ENCODE measurements around the gene VAC14.

VAC14 gene

DNA sequence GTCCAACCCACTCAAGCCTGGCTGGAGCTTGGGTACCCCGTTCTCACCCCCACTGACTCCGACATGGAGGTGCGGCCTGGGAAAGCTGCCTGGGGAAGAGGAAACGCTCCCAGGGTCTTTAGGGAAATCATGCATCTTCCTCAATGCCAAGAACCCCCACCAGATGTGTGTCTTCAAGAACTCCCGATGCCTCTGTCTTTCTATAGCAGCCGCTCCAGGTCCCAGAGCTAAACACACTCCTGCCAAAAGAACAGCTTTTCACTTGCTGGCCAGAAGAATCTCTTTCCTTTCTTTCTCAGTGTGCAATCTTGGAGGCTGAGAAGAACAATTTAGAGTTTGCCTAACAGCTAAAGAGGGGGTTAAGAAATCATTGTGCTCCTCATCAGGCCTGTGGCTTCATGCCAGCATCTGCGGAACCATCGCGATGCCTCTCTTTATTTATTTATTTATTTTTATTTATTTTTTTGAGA is 74.0 kb downstream of the VAC14 start:
- H3K4me2 ChIP-seq (ENCODE audit: low read length): no peak overlapping the region
- no peaks in the 10 kb centered on the region for H3K9me3 ChIP-seq (replicated peaks; ENCODE audit: low read length)
- no peak overlapping the region for H3K4me3 ChIP-seq (ENCODE audit: low read length)
- peaks cover 27% of the 10 kb centered on the region for H3K4me1 ChIP-seq (ENCODE audit: control insufficient read depth, insufficient read depth, low read length)
- no peak overlapping the region for H3K9ac ChIP-seq (ENCODE audit: low read depth, low read length)
- H3K36me3 ChIP-seq (ENCODE audit: insufficient read depth, low read length): peaks cover 28% of the 10 kb centered on the region
- no peaks in the 10 kb centered on the region for H3K27me3 ChIP-seq (ENCODE audit: control insufficient read depth, insufficient read depth, low read length)

DNA sequence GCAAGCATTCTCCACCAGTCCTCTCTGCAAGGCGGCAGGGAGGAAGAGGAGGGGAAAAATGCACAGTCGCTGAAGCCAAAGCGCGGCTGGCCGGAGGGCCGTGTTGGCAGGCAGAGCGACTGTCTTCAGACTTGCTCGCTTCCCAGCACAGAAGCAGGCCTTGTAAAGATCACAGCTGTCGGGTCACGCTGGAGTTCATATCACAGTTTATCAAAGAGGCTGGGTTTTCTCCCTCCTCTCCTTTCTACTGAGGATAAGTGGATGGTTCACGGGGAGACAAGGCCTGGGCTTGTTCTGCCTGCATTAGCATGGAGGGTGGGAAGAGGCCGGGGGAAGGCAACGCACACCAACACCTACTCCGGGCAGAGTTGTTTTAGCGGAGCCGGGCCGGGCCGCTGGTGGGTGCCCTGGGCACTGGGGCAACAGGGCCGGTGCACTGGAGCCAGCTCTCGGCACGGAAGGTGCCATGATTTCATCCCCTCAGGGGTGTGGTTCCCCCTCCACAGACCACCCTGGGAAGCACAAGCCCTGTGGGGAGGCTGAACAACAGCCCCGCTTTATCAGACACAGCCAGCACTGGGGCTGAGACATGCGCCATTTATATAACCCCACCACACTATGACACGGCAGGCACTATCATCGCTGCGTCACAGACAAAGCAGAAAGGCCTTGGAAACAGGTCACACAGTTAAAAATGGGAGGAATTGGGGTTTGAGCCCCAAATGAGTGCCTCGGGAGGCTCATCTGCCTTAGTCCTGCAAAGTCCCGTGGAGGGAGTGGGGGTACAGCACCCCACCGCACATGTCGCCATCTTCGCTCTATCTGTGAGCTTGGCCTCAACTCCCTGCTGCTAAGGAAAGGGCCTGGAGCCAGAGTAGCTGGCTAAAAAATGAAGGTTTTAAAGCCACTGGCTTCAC is 74.8 kb downstream of the VAC14 start:
- Histone ChIP-seq H3K9ac (ENCODE audit: low read depth, low read length) (peak overlapping the region; percentile 28), H3K4me3 (ENCODE audit: low read length) (no peak overlapping the region), H3K36me3 (ENCODE audit: insufficient read depth, low read length) (peaks cover 25% of the 10 kb centered on the region), H3K4me1 (ENCODE audit: control insufficient read depth, insufficient read depth, low read length) (peaks cover 21% of the 10 kb centered on the region), H3K27me3 (ENCODE audit: control insufficient read depth, insufficient read depth, low read length) (no peaks in the 10 kb centered on the region), H3K9me3 (replicated peaks; ENCODE audit: low read length) (no peaks in the 10 kb centered on the region), H3K4me2 (ENCODE audit: low read length) (no peak overlapping the region)

DNA sequence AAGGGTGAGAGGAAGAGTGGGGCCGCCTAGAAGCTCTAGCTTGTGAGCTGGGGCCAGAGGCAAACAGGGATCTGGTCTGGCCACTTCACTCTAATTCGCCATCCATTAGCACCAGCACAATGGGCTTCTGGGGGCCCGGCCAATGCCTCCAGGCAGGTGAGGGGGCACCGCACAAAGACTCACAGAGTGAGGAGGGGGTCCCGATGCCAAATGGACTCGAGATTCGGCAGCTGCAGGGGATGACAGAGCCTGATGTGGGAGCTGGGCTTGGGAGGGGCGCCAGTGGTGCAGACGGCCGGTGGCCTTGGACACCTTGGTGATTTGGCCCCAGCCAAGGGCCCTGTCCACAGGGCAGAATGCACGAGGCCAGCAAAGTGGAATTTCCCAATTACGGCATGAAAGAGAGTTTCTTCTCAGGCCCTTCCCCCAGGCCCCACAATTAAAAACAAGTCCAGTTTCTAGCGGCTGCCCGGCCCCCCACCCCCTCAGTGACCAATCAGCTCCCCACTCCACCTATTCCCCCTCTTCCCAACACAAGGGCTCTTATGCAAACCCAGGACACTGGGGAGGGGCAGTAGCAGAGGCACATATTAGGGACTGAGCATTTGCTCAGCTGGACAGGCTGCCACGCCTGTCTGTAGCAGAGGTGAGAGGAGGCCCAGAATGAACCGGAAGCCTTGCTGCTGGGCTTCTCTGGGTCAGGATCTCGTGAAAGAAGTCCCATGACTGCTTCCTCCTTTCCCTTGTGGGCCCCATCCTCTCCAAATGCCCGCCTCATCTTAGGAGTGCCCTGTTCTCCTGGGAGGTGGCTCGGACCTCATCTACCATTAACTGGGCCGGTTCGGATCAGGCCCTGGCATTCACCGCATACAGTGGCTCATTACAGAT is 75.7 kb downstream of the VAC14 start:
- Histone ChIP-seq H3K9me3 (replicated peaks; ENCODE audit: low read length) (no peaks in the 10 kb centered on the region), H3K4me1 (ENCODE audit: control insufficient read depth, insufficient read depth, low read length) (peaks cover 14% of the 10 kb centered on the region), H3K4me3 (ENCODE audit: low read length) (no peak overlapping the region), H3K36me3 (ENCODE audit: insufficient read depth, low read length) (peaks cover 25% of the 10 kb centered on the region), H3K4me2 (ENCODE audit: low read length) (no peak overlapping the region), H3K9ac (ENCODE audit: low read depth, low read length) (peak overlapping the region; percentile 28), H3K27me3 (ENCODE audit: control insufficient read depth, insufficient read depth, low read length) (no peaks in the 10 kb centered on the region)

DNA sequence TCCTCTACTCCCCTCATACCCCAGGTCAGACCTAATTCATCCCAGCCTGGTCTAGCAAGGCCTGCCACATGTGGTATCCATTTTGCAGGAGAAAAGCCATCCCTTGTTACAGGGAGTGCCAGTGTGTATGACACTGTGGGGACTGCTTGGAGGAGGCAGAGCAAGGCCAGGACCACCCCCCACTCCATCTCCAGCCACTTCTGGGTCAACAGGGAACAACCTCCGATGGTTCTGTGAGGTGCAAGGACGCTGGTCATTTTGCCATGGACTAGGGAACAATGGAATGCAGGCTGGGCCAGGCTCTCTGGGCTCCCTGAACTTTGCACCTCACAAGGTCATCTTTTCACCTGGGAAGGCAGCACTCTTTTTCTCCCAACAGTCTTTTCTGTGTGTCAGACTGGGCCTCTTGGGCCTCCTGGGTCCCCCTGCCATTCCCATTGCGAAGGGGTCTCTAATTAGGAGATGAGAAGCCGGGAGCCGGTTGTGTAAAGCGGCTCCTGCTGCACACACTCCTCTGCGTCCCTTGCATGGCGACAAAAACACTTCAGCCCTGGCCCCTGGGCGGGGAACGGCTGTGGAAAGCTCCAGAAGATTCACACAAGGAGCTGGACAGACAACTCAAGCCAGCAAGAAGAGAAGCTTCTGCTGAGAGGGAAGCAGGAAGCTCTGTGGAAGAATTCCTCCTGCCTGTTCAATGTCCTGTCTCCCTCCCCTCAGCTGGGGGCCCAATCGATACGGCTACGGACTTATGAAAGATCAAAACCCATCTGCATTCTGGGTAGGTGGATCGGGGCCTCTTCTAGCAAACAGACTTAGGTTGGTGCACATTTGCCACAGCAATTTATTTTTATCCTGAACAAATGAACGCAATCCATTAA is 76.6 kb downstream of the VAC14 start:
- Histone ChIP-seq H3K4me1 (ENCODE audit: control insufficient read depth, insufficient read depth, low read length) (peaks cover 9% of the 10 kb centered on the region), H3K9ac (ENCODE audit: low read depth, low read length) (no peak overlapping the region), H3K9me3 (replicated peaks; ENCODE audit: low read length) (no peaks in the 10 kb centered on the region), H3K4me2 (ENCODE audit: low read length) (no peak overlapping the region), H3K36me3 (ENCODE audit: insufficient read depth, low read length) (peaks cover 34% of the 10 kb centered on the region), H3K4me3 (ENCODE audit: low read length) (no peak overlapping the region), H3K27me3 (ENCODE audit: control insufficient read depth, insufficient read depth, low read length) (no peaks in the 10 kb centered on the region)

DNA sequence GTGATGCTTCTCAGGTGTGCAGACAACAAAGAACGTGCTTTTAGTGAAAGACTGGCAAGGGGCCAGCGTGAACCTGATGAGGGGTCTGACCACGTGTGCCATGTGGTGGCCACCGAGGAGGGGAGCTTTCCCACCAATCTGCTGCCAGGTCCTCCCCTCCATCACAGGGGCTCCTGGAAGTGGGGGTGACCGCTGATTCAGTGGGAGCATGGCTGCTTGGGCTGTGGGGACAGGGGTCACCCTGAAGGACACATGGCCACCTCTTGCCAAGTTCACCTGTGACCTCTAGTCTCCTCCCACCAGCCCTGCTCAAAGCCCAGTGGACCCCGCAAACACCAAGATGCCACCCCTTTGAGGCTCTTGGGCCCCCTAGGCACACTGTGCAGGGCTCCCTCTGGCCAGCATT is 77.2 kb downstream of the VAC14 start:
- no peaks in the 10 kb centered on the region for H3K27me3 ChIP-seq (ENCODE audit: control insufficient read depth, insufficient read depth, low read length)
- peaks cover 9% of the 10 kb centered on the region for H3K4me1 ChIP-seq (ENCODE audit: control insufficient read depth, insufficient read depth, low read length)
- H3K4me2 ChIP-seq (ENCODE audit: low read length): no peak overlapping the region
- H3K9ac ChIP-seq (ENCODE audit: low read depth, low read length): no peak overlapping the region
- no peaks in the 10 kb centered on the region for H3K9me3 ChIP-seq (replicated peaks; ENCODE audit: low read length)
- peaks cover 36% of the 10 kb centered on the region for H3K36me3 ChIP-seq (ENCODE audit: insufficient read depth, low read length)
- no peak overlapping the region for H3K4me3 ChIP-seq (ENCODE audit: low read length)

DNA sequence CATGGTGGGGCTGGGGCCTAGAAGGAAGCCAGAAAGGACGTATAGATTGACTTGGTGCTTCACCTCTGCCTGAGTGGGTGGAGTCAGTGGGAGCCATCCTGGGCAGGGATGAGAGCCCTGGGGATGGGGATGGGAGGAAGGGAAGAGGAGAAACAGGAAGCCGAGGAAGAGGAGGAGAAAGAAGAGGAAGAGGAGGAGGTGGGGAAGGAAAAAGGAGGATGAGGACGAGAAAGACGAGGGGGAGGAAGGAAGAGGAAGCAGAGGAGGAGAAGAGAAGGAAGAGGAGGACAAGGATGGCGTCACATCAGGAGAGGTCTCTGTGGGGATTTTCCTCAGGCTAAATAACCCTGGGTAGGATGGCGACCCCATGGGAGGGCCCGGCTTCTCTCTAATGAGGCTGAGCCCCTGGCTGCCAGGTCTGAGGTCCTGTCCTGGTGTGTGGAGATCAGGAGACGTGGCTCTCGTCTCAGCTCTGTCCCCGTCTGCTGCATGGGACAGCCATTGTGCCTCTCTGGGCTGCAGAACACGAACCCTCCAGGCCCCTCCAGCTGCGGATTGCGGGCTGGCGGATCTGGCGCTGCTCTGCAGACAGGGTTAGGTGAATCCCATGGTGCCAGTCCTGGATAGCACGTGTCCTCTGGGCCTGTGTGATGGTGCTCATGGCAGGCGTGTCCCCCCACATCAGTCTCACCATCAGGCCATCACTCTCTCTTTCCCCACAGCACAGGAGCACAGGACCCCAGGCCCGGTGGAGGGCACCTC is 79.6 kb downstream of the VAC14 start:
- H3K4me3 ChIP-seq (ENCODE audit: low read length): no peak overlapping the region
- no peaks in the 10 kb centered on the region for H3K27me3 ChIP-seq (ENCODE audit: control insufficient read depth, insufficient read depth, low read length)
- H3K36me3 ChIP-seq (ENCODE audit: insufficient read depth, low read length): peaks cover 20% of the 10 kb centered on the region
- no peaks in the 10 kb centered on the region for H3K9me3 ChIP-seq (replicated peaks; ENCODE audit: low read length)
- H3K9ac ChIP-seq (ENCODE audit: low read depth, low read length): no peak overlapping the region
- H3K4me2 ChIP-seq (ENCODE audit: low read length): no peak overlapping the region
- peaks cover 17% of the 10 kb centered on the region for H3K4me1 ChIP-seq (ENCODE audit: control insufficient read depth, insufficient read depth, low read length)

DNA sequence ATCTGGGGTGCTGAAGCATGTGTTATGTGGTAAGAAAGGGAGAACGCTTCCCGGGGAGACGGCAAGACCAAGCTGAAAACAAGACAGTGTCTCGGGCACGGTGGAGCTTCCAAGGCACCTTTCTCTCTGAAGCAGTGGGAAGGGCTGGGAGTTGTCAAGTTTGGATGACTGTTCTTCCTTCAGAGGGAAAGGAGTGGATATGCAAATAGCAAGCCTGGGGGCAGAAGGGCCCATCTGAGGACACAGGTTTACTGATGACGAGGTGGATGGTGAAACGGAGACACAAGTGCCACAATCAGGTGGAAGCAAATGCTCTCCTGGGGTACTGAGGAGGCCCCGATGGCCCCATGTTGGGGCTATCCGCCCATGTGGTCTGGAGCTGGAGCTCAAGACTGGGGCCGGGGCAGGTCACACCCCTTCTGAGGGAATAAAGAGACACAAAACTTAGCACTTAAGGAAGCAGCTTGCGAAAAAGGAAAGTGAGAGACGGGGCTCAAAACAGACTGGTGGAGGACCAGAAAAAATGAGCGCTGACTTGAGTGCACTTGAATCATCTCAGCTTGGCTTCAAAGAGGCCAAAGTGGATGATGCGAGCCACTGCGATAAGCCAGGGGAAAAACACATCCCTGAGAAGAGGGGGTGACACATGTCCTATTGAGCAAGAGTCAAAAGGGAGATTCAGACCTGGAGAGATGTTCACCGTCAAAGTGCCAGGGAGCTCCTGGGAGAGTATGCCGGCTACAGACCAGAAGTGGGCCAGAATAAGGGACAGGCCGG is 80.3 kb downstream of the VAC14 start:
- Histone ChIP-seq H3K4me2 (ENCODE audit: low read length) (no peak overlapping the region), H3K4me3 (ENCODE audit: low read length) (no peak overlapping the region), H3K36me3 (ENCODE audit: insufficient read depth, low read length) (peaks cover 20% of the 10 kb centered on the region), H3K9ac (ENCODE audit: low read depth, low read length) (no peak overlapping the region), H3K9me3 (replicated peaks; ENCODE audit: low read length) (no peaks in the 10 kb centered on the region), H3K27me3 (ENCODE audit: control insufficient read depth, insufficient read depth, low read length) (no peaks in the 10 kb centered on the region), H3K4me1 (ENCODE audit: control insufficient read depth, insufficient read depth, low read length) (peaks cover 18% of the 10 kb centered on the region)

DNA sequence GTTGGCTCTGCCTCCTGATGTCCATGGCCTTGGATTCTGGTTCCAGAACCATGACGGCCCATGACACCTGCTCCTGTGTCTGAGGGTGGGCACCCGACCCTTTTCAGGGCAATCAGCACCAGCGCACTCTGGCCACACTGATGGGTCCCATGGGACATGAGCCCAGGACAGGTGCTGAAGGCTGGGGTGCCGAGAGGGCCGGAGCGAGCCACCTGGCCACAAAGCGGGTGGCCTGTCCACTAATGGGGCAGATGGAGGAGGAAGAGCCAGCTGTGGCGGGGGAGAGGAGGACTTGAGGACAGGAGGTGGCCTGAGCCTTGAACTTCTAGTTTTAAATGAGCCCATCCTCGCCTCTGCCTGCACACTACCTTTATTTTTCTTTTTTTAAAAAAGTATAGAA is 83.9 kb downstream of the VAC14 start:
- Histone ChIP-seq H3K27me3 (ENCODE audit: control insufficient read depth, insufficient read depth, low read length) (no peaks in the 10 kb centered on the region), H3K36me3 (ENCODE audit: insufficient read depth, low read length) (peaks cover 13% of the 10 kb centered on the region), H3K4me1 (ENCODE audit: control insufficient read depth, insufficient read depth, low read length) (peaks cover 41% of the 10 kb centered on the region), H3K9ac (ENCODE audit: low read depth, low read length) (no peak overlapping the region), H3K9me3 (replicated peaks; ENCODE audit: low read length) (no peaks in the 10 kb centered on the region), H3K4me3 (ENCODE audit: low read length) (no peak overlapping the region), H3K4me2 (ENCODE audit: low read length) (no peak overlapping the region)

DNA sequence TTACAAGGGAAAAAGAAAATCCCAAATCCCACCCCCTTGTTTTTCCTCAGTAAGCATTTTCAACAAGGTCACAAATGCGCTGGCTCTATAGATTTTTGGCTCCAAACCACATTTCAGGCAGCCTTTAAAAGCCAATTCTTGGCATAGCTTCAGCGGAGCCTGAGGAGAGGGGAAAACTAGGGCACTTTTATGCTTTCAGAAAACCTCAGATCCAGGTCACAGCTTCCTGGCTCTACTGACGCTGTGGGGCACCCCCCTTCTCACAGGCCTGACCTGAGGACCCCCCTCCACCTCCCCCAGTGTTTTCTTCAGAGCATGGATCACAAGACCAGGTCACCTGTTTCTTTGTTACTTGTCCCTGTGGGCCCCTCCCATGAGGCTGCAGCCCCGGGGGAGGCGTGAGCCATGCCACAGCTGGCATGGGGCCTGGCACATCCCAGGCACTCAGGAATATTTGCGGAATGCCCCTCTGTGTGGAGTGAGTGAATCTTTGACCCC is 85.0 kb downstream of the VAC14 start:
- H3K4me2 ChIP-seq (ENCODE audit: low read length): peak overlapping the region; percentile 66
- H3K4me1 ChIP-seq (ENCODE audit: control insufficient read depth, insufficient read depth, low read length): peaks cover 41% of the 10 kb centered on the region
- no peaks in the 10 kb centered on the region for H3K9me3 ChIP-seq (replicated peaks; ENCODE audit: low read length)
- peaks cover 17% of the 10 kb centered on the region for H3K36me3 ChIP-seq (ENCODE audit: insufficient read depth, low read length)
- H3K27me3 ChIP-seq (ENCODE audit: control insufficient read depth, insufficient read depth, low read length): no peaks in the 10 kb centered on the region
- H3K9ac ChIP-seq (ENCODE audit: low read depth, low read length): peak overlapping the region; percentile 75
- peak overlapping the region; percentile 17 for H3K4me3 ChIP-seq (ENCODE audit: low read length)

Data from skeletal muscle satellite cell (primary cell).